ENCODE measurements around the gene GPR149.
"Not testable (repeated sequence)": the region's sequence is repeated elsewhere in the genome, so short reads cannot be mapped to it uniquely, and the experiment has no call there.

GPR149 gene, protein sequence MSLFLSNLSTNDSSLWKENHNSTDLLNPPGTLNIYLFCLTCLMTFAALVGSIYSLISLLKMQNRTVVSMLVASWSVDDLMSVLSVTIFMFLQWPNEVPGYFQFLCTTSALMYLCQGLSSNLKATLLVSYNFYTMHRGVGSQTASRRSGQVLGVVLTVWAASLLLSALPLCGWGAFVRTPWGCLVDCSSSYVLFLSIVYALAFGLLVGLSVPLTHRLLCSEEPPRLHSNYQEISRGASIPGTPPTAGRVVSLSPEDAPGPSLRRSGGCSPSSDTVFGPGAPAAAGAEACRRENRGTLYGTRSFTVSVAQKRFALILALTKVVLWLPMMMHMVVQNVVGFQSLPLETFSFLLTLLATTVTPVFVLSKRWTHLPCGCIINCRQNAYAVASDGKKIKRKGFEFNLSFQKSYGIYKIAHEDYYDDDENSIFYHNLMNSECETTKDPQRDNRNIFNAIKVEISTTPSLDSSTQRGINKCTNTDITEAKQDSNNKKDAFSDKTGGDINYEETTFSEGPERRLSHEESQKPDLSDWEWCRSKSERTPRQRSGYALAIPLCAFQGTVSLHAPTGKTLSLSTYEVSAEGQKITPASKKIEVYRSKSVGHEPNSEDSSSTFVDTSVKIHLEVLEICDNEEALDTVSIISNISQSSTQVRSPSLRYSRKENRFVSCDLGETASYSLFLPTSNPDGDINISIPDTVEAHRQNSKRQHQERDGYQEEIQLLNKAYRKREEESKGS

DNA sequence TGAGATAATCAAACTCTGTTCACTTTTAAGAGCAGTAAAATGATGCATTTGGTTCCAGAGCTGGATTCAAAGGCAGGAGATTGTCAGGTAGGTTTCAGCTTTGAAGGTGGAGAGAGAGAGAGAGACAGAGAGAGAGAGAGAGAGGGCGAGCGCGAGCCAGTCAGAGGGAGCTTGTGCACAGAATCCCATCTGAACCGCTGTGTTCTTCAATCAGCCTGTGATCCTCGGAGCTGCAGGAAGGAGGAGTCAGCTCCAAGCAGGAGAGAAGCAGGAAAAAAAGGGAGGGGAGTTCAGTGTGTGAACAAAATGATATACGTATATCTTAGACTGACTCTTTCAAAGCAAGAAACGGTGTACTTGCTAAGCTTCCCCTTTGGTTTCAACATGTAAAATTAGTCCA is at the start of gene GPR149:
Gene GPR149, minus strand, starts transcription at position 177 of the 400 bp plus-strand sequence. CDS start 575 bp downstream, outside the sequence.
- DNase-seq: no peak

DNA sequence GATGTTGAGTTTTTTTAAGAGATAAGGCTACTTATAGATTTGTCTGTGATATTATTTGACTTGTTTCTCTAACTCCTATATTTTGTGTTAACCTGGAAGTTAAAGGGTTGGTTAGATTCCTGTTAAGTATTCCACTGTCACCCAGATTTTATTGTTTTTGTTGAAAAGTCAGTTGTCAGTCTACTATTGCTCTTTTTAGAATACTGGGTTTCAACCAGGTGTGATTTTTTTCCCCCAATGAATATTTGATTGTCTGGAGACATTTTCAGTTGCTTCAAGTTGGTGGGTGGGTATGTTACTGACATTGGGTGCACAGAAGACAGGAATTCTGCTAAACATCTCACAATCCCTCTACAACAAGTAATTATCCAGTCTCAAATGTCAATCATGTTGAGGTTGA is 43.8 kb upstream of the GPR149 start:
- no peak for DNase-seq

DNA sequence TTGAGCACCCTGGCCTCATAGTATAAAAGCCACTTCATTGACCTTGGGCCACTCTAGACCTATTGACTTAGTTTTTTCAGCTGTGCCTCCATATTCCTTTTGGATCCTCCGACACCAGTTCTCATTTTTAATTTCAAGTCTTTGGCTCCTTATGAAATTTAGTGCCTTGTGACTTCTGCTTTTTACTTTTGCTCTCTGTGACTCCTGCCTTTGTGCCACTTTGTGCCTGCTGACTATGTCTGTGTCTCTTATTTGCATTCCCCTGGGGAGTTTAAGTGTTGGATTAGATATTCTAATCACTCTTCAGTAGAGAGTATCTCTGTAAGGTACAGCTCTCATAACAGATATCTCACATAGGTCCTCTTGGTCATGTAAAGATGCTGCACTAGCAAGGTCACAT is 39.6 kb upstream of the GPR149 start:
- no peak for DNase-seq

DNA sequence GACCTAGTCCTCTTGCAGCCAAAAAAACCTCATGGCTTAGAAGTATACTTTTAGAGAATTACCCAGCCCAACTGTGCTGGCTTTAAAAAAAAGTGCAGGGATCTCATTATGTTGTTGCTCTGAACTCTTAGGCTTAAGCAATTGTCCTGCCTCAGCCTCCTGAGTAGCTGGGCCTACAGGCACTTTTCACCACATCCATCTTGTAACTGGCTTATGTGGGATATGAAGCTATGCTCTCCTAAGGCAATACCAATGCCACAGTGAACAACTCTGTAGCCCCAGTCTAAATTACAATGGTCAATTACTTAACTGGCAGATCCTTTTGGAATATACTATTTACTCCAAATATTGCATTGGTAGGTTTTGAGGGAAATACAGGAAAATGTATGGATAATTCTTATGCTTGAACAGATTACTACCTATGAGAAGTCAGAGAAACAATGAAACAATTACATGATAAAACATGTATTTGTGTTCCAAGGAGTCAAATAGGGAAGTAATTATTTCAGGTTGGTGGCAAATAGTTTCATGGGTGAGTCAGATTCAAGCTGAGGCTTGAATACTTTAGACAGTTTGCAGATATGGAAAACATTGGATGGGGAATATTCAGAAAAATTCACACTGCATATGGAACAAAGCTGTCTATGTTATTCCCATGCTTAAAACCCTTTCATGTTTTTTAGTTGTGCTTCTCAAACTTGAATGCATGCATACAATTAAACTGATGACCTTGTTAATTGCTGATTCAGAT is 34.6 kb upstream of the GPR149 start:
- DNase-seq: no peak

DNA sequence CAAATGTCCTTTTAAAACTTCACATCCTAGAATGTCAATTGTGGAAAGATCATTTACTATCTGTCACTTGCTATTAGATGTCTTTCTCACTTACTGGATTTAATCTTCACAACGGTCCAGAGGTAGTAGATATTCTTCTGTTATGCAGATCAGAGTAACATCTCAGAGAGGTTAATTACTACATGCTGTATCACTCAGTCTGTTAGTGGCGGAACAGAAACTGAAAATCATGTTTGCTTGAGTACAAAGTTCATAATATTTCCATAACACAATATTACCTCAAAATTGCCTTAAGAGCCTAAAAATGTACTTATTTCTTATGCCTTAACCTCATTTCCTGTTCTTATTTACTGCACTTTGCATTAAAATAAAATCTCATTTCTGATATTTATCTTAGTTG is 28.6 kb upstream of the GPR149 start:
- DNase-seq: no peak

DNA sequence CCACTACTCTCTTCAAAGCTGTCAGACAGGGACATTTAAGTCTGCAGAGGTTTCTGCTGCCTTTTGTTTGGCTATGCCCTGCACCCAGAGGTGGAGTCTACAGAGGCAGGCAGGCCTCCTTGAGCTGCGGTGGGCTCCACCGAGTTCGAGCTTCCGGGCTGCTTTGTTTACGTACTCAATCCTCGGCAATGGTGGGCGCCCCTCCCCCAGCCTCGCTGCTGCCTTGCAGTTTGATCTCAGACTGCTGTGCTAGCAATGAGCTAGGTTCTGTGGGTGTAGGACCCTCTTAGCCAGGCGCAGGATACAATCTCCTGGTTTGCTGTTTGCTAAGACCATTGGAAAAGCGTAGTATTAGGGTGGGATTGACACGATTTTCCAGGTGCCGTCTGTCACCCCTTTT is 9.1 kb upstream of the GPR149 start:
- not testable (repeated sequence) for DNase-seq

DNA sequence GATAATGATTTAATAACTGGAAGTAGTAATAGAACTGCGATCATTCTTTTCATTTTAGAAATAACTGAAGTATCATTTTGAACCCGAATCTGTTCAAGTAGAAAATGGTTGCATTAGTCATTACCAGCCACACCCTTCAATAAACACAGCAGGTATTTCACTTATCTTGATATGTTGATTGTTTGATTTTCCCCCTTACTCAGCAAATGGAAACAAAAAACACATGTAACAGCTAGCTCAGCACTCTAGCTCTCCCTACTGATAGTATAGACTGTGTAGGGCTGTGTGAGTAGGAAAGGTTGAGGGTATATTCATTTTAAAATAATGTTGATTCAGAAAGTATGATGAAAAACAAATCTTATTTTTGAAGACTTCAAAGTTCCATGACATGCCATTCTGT is 1.1 kb upstream of the GPR149 start:
- DNase-seq: no peak

DNA sequence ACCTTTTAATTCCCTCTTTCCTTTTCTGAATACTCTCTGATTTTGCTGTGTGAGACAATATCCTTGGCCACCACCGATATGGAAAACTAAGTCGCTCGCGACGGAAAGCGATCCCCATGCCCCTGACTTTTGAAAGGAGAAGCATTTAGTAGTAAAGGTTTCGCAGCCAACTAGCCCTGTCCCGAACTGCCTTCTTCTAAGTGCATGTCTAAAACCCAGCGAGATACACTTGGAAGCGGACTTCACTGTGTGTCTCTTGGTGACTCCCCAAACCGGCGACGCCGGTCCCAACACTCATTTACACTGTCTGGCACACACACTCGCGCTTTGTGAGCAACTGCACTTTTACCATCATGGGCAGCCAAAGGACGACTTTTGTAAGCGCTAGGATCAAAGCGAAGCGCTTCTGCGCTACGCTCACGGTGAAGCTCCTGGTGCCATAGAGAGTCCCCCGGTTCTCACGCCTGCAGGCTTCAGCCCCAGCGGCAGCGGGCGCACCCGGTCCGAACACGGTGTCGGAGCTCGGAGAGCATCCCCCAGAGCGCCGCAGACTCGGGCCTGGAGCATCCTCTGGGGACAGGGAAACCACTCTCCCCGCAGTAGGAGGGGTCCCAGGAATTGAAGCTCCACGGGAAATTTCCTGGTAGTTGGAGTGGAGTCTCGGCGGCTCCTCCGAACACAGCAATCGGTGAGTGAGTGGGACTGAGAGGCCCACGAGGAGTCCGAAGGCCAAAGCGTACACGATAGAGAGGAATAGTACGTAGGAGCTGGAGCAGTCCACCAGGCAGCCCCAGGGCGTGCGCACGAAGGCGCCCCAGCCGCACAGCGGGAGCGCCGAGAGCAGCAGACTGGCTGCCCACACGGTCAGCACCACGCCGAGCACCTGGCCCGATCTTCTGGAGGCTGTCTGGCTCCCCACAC is 1.4 kb downstream of the GPR149 start:
- DNase-seq: no peak

DNA sequence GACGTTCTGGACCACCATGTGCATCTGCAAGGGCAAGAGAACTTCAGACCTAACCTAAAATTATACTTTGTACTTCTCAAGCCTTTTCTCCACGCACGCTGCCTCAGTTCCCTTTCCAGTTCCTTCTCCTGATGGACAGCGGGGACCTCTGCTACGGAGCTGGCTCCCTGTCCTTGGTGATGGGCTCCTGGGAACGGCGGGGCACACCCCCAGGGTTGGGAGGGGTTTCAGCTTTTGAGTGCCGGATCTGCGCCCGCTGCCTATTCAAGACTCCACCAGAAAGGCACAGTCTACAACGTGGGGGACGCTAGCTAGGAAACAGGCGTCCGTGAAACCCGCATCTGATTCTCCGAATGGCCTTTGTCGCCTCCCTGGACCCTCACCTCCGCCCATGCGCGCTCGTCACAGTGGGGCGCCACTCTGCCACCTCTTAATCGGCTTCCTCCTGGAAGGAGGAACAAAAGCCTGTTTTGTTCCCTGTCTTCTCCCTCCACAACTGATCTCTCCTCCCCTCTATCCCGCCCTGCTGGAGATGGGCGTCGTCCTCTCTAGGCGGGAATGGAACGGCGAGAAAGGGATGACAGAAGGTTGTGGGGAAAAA is 2.2 kb downstream of the GPR149 start:
- no peak for DNase-seq

DNA sequence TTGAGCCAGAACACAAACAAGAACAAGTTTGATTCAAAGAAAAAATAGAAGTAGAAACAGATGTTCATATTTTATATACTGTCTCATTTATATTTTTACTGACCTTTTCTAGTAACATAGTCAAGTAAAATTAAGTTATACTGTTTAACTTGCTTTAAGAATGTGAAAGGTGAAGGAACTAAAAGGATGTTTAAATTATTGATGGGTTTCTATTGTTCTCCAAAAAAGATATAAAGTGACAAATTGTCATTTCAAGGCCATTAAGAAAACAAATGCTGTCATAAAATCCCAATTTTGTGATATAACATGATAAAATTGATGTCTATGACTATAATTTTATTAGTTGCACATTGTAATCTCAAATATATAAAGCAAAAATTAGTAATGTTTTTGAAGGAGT is 7.3 kb downstream of the GPR149 start:
- no peak for DNase-seq

DNA sequence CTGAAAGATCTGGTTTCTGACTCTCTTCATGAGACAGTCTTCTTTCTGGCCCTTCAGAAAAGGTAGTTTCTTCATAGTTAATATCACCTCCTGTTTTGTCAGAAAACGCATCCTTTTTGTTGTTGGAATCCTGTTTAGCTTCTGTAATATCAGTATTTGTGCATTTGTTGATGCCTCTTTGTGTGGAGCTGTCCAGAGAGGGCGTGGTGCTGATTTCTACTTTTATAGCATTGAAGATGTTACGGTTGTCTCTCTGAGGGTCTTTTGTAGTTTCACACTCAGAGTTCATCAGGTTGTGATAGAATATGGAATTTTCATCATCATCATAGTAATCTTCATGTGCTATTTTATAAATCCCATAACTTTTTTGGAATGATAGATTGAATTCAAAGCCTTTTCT is 8.9 kb downstream of the GPR149 start:
- DNase-seq: no peak

DNA sequence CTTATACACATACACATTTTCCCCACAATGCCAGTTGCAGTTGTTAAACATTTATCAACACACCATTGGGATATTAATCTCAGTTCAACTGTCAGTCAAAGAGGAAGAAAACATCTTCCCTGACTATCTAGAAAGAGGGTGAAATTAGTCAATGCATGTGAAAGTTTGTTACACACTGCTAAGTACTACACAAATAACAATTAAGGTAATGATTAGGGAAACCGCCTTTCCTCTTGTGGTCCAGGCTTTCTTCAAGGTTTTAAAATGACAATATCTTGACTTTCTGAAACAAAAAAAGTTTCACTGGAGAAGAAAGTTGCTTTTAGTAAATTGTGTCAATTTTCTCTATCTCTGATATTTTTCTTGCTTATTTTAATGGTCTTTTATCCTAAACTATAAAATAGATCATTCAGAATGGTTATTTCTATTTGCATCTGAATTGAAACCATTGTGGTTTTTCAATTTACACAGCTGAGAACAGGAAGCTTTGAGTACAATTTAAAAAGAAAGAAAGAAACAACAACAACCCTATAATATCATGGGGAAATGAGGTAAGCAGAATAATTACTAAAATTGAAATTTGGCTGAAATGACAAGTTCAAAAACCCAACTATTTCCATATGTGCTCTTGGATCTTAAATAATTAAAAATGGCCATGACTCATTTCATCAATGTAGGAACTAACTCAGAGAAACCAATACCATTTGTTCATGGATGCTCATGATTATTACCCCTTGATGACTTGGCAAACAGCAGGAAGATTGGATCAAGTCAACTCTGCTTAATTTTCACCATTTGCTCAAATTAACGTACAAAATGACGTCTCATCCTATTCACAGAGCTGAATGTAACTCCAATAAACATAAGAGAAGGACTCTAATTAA is 31.7 kb downstream of the GPR149 start:
- DNase-seq: no peak

DNA sequence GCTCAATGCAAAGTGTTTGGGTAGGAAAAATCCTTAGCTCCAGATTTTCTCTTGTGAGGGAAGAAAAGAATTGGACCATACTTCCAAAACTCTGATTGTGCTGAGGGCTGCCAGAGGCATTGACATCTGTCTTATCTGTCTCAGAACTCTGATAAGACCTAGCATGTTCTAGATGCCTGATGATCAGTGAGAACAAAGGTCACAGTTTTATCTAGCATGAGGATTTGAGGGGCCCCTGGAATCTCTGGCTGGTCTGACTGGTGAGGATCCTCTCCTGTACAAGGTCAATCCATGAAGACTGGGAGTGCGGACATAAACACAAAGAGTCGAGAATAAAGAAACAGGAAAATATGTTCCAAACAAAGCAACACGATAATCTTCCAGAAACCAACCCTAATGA is 40.1 kb downstream of the GPR149 start:
- DNase-seq: no peak

DNA sequence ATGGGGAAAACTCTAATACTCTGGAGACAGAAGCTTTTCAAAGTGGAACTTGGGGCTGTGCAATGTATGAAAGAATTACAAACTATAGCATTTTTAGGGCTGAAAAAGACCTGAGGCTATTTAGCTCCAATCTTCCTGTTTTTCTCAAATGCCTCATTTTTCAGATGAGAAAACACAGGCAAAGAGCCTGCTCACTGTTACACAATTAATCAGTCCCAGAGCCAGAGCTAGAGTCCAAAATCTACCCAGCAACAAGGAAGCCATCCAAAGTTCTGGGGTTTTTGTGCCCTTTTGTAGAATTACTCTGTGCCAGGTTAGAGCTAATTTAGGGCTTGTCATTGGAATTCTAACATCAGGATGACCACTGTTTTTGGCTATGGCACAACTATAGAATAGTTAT is 45.5 kb downstream of the GPR149 start:
- DNase-seq: no peak

DNA sequence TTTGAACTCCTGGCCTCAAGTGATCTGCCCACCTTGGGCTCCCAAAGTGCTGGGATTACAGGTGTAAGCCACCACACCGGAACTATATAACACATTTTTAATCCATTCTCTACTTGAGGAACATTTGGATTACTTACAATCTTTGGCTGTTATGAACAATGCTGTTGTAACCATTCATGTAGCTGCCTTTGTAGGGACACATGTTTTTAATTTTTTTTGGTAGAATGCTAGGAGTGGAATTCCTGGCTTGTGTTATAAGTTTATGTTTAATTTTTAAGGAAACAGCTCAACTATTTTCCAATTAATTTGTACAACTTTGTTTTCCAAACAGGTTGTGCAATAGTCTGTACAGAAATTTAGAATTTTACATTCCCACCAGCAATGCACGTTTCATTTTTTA is 51.7 kb downstream of the GPR149 start:
- no peak for DNase-seq

DNA sequence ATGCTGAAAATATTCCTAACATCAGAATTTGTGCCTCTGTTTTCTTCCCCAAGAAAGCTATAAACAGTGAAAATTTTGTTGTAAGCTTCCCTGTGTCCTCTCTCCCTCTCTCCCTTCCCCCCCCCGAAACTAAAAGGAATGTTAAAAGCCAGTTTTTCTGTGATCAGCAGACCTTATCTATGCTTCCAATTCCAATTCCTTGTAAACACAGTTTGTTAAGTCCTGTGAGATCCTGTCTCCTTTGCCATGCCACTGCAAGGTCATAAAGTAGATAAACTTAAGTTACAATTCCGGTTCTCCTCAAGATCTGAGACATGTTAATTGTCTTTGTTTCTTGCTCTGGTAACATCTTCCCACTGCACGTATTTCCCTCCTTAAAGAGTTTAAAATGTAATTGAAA is 62.8 kb downstream of the GPR149 start:
- DNase-seq: no peak

DNA sequence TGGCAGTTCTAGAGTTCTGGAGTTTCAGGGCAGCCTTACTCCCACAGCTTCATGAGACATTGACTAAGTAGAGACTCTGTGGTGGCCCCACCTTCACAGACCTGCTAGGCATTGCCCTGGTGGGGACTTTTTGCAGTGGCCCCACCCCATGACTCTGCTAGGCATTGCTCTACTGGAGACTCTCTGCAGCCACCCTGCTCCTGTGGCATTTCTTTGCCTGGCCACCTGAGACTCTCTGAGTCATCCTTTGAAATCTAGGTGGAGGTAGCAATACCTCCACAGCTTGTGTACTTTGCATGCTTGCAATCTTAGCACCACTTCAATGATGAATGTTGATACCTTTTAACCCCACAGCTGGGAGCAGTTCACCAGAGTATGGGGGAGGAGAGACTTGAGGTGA is 65.1 kb downstream of the GPR149 start:
- DNase-seq: no peak

DNA sequence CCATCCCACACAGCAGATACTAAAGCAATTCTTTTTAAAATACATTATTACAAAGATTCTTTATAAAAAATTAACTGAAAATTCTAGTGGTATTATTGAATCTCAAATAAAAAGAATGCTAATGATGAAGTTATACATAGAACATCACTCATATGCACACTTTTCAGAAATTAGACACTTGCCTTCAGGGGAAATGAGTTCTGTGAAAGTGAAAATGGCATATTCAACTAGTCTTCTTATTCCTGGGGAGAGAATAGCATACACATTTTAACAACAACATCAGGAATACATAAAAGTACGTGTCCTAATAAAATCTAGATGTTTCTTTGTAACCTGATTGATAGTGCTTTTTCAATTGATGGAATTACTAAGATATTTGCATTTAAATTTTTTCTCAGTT is 68.9 kb downstream of the GPR149 start:
- no peak for DNase-seq

DNA sequence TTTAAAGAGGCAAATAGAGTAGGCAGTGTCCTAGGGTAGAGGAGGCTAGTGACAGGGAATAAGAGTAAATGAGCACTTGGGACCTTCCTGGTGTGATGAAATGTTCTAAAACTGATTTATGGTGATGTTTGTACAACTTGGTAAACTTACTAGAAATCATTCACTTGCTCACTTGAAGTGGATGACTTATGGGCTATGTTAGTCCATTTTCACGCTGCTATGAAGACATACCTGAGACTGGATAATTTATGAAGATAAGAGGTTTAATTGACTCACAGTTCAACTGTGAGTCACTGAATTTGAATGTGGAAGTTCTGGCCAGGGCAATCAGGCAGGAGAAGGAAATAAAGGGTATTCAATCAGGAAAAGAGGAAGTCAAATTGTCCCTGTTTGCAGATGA is 74.0 kb downstream of the GPR149 start:
- no peak for DNase-seq

DNA sequence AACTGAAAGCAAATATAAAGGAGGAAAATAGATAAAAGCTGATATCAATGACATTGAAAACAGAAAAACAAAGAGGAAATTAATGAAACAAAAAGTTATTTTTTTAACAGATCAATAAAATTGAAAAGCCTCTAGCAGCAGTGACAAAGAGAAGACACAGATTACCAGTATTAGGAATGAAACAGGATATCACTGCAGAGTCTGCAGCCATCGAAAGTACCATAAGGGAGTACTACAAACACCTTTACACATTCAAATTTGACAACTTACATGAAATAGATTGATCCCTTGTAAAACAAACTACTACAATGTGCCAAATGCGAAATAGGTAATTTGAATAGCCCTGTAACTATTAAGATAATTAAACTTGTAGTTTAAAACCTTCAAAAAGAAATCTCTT is 80.8 kb downstream of the GPR149 start:
- no peak for DNase-seq
